GM19395 (cell line): ENCODE measurements around the gene HAAO.
"Not testable (repeated sequence)": the region's sequence is repeated elsewhere in the genome, so short reads cannot be mapped to it uniquely, and the experiment has no call there.

Source experiments
- ATAC-seq: cut with Tn5 transposase; IDR thresholded peaks from one replicate; pipeline ENCODE4 v1.9.1; 2021; ENCODE audit warnings: mild to moderate bottlenecking, moderate library complexity; ENCODE audit not compliant: unreplicated experiment

The HAAO gene

DNA sequence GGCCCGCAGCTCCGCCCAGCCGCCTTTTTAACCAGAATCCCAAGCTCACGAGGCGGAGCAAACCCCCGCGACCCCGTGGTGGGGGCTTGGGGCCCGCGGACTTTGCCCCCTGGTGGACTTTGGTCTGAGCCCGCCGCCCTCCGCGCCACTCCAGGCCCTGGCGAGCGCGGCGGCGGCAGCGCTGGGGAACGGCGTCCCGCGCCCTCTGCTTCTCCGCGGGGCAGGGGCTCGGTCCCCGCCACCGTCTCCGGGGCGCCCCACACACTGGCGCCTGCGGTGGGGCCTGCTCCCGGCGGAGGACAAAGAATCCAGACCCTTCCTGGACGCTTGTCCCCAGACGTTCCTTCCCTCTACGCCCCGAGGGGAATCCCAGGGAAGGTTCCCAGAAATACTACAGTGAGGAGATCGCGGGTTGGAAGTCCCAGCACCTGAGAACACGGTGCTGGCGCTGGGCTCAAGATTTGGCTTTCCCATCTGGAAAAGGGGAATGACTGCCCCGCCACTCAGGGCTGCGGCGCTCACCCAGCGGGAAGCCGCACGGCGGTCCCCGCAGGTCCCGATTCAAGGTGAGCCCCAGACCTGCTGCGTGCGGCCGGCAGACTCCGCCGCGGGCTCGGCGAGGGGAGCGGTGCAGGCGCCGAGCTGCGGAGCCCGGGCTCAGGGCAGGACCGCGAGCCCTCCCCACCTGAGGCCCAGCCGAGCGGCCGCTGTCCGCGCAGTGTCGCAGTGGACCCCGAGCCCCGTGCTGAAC lies at the start of gene HAAO:
HAAO (minus strand) TSS at position 1 of the 751 bp plus-strand sequence. CDS start 47 bp downstream, outside the sequence.
- peak; percentile 41 for ATAC-seq

DNA sequence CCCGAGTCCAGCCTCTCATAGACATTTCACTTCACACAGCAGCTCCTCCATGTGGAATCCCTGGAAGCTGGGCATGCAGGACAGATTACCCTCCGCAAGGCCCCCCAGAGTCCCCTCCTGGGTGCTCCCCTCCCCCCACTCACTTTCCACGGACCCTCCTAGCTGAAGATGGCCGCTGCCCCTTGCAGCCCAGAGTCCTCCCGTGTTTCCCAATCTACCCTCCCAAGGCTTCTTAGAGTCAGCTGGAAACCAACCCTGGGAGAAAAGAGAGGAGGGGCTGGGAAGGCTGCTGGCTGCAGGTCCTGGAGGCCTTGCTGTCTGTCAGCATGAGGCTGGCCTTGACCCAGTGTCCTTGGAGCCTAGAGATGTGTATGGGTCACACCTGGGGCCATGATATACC lies 49.0 kb upstream of the HAAO start:
- no peak for ATAC-seq

DNA sequence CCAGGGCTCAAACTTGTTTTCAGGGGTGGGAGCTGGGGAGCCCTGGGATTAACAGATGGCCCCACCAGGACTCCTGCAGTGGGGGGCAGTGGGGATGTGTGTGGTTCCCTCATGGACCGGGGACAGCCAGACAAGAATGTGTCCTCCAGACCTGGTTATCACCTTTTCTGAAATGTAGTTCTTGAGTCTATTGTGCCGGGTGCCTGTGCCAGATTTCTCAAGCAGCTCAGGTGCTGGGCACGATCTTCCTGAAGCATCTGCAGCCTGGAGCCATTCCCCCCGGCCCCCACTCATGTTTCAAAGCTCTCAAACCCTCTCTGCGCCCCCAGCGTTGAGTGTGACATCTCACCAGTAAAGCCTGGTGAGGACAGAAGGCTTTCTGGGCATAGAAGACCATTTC lies 48.4 kb upstream of the HAAO start:
- no peak for ATAC-seq

DNA sequence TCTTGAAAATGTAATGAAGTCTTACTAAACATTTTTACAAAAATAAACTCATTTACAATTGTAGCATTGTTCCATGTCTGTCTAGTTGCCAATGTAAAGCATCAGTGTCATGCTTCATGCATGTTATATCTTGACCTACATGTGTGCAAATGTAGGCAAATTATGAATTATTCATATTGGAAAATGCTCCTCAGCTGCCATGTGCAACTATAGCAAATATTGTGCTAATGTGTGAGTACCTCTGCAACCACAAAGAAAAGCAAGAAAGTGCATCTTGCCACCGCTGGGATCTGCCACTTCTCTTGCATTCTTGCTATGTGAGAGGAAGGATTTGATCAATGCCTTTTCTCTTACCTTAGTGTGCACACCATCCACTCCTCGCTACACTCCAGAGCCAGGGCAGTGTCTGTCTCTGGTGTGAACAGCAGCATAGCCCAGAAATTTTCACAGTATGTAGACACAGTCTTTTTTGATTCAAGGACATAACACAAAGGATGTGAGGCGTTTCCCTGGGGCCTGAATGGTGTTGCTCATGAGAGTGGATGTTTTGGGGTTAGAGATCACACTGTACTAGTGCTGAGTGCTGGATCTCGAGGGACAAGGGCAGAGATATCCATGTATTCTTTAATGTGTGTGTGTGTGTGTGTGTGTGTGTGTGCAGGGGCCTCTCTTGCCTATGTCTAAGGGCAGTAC lies 47.6 kb upstream of the HAAO start:
- no peak for ATAC-seq

DNA sequence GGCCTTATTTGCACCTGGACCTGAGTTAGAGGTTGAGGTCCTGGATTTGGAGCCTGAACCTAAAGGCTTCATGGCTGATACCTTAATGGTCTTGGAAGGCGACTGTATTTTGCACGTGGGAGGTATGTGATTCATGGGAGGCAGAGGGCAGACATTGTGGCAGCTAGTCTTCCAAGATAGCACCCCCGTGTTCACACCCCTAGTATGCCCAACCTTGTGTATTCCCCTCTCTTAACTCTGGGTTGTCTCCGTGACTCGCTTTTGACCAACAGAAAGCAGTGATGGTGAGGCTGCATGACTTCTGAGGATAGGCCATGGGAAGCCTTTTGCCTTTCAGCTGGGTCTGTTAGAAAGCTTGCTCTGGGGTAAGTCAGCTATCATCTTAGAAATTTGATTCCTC lies 45.8 kb upstream of the HAAO start:
- ATAC-seq: no peak

DNA sequence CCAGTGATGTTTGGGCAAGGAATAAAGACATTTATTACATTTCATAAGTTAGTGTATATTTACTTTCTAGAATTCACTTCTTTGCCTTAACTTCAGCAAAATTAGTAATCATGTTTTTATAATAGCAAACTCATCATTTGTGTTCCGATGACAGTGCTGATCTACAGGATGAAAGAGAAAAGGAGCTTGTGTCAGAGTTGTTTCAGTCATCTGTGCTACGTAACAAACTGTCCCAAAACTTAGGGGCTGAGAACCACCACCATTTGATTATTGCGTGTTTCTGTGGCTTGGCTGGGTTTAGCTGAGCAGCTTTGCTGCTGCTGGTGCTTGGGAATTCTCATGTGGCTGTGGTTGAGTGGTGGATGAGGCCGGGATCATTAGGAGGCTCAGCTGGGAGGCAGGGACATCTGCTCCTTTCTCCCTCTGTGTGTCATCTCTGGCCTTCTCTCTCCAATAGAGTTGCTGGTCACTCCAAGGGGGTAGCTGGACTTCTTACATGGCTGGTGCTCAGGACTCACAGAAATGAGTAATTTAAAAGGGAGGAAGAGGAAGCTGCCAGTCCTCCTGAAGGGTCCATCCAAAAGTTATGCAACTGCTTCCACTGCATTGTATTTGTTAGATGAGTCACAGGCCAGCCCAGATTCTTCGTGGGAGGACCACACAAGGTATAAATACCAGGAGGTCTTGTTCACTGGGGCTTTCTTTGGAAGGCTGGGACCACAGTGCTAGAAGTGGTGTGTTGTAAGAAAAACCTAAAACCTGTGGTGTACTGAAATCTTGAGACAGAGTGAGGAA lies 43.4 kb upstream of the HAAO start:
- ATAC-seq: no peak

DNA sequence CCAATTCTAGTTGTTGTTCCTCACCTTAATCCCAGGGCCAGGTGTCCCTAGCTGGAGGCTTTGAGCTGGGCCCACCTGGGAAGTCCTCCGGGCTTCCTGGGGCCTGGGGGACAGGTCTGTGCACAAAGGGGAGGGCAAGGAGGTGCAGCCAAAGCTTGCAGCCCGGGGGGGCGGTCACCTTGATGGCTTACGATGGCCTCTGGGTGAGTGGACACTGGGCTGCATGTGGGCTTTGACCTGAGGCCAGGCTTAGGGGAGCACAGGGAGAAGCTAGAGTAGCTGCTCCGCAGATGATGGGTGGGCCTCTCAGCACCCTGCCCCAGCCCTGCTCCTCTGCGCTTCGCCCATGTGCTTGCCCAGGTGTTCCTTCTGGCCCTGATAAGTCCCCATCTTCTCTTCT lies 41.8 kb upstream of the HAAO start:
- no peak for ATAC-seq

DNA sequence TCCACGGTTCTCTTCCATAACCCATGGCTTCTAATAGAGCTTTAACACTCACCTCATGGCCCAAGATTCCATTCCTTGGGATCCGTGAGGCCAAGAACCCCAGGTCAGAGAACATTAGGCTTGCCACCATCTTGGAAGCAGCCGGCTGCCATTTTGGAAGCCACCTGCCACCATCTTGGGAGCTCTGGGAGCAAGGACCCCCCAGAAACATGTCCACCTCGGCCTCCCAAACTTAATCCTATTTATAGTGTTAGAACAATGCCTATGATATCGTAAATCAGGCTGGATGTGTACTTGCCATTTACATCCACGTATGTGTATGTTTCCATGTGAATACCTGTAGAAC lies 39.9 kb upstream of the HAAO start:
- no peak for ATAC-seq

DNA sequence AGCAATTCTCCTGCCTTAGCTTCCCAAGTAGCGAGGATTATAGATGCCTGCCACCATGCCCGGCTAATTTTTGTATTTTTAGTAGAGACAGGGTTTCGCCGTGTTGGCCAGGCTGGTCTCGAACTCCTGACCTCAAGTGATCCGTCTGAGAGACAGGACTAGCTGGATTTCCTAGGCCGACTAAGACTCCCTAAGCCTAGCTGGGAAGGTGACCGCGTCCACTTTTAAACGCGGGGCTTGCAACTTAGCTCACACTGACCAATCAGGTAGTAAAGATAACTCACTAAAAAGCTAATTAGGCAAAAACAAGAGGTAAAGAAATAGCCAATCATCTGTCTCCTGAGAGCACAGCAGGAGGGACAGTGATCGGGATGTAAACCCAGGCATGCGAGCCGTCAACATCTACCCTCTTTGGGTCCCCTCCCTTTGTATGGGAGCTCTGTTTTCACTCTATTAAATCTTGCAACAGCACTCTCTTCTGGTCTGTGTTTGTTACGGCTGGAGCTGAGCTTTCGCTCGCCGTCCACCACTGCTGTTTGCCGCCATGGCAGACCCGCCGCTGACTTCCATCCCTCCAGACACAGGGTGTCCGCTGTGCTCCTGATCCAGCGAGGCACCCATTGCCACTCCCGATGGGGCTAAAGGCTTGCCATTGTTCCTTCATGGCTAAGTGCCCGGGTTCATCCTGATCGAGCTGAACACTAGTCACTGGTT lies 39.3 kb upstream of the HAAO start:
- not testable (repeated sequence) for ATAC-seq

DNA sequence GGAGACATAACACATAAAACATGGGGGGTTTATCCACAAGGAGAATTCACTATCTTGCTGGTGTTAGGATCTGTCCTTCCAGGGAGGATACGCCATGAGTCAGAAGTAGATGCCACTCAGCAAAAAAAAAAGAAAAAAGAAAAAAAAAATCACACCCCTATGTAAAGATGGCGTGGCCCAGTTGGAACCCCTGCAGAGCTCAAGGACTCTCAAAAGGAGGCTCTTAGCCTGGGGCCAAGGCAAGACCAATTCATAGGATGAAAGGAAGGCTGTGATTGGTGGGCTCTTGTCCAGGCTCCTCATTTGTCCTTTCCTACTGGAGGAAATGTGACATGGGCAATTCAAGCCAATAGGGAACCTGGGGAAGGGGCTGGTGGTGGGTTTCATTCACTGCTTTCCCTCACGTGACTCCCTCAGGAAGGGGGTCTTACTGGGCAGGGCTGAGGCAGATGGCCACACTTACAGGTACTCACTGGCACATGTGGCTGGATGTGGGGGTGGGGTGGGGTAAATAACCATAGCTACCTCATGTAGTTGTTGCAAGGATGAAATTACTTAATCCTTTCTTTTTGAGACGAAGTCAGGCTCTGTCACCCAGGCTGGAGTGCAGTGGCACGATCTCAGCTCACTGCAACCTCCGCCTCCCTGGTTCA lies 38.7 kb upstream of the HAAO start:
- no peak for ATAC-seq

DNA sequence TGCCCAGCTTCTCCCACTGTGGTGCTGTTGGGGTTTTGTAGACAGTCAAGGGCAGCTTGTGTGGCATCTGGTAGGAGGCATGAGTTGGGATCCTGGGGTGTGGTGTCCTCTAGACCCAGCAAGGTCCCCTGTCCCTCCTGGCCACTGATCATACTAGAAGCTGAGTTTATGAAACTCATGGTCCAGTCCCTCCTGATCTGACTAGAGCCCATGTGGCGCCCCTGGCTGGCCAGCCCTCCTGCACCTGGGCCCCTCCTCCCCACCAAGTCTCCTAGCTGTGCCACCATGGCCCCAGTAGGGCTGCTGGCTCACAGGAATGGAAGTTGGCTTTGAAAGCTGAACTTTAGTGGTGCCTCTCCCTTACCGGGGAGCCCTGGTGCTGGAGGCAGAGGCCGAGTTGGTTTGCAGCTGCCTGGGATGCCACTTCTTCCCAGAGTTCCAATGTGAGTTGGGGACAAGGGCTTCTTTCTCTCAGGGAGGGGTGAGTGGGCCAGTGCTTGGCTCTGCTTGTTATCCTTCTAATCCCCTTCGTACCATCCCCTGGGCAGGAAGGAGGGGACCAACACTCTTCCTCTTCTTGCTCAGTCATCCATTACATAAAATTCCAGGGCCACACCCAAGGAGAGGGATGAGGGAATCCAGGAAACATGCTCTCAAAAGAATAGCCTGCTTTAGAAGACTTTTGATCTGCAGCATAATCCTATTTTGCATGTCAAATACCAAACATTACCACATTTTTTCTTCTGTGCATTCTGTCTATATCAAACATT lies 37.5 kb upstream of the HAAO start:
- ATAC-seq: no peak

DNA sequence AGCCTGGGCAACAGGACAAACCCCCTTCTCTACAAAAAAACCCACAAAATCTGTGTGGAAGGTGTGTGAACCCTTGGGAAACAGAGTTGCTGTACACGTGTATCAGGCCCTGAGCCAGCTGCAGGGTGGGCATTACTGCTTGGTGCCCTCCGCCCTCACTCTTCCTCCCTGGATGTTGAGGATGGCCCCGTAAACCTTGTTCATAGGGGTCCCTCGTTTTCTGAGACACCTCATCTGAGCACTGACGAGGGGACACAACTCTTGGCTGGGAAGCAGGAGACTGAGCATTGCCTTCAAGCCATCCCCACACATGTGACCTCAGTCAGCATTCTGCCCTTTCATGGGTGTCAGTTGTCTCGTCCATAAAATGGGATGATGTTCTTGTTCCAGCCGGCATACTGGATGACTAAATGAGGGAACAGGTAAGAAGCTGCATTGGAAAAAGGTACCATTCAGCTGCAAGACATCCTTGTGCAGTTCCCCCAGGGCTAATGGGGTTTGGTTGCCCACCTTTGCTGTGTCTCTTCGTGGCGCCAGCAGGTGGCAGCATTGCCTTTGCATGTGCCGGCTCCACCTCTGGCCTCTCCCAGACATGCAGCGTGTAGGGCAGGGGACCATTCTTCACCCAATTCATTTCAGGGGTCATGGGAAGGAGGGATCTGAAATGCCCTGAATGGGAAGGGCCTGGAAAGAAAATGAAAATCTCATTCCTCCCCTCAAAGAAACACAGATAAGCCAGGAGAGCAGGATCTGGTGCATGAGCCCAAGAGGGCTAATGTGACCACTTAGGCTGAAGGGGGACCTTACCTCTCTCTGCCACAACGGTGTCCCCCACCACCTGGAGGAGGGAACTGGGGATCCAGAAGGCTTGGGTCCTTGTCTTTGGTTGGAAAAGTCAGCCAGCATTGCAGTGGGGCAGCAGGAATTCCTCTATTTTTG lies 36.4 kb upstream of the HAAO start:
- ATAC-seq: peak; percentile 70

DNA sequence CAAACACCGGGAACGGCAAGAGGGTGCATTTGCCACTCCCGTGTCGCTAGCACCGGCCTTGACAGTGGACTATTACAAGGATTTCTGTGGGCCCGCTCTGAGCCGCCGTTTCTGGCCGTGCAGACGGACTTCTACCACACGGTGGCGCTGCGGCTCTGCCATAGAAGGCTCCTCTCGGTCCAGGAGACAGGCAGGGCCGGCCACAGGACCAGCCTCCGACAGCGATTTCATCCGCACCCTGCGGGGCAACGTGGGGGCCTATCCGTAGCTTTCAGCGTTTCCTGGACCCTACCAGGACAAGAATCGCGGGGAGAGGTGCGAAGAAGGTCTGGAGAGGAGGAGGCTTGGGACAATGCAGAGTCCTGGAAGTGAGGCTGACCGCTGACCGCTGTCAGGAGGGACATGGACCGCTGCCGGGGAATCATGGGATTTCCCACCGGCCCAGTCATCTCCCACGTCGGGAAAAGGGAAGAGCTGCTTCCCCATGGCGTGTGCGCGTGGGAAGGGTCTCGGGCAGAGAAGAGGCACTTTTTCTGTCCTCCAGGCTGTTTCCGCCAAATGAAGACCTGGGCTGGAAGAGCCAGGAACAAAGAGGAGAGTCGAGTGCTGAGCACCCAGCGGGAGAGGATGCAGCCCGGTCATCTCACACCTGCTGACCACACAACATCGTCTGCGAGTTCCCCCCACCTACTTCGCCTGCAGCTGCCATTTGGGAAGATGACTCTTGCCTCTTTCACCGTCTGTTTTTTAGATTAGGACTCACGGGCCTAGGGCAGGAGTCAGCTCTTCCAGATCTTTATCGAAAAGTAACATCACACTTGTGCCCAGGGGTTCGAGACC lies 35.5 kb upstream of the HAAO start:
- ATAC-seq: peak; percentile 75

DNA sequence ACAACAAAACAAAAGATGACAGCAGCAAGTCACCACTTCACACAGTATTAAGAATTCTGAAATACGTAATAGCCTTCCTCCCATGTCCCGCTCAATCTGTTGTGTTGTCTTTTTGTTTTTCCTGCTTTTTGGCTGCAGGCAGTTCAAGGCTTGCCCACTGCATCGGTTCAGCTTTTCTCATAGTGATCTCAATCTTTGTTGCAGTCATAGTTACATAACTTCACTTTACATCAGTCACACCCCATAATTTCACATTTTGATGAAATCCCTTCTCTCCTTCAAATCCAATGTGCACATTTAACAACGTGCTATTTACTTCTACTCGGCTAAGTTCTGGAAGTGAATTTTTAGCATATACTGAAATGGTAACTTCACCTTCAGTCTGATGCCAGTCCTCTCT lies 33.8 kb upstream of the HAAO start:
- no peak for ATAC-seq

DNA sequence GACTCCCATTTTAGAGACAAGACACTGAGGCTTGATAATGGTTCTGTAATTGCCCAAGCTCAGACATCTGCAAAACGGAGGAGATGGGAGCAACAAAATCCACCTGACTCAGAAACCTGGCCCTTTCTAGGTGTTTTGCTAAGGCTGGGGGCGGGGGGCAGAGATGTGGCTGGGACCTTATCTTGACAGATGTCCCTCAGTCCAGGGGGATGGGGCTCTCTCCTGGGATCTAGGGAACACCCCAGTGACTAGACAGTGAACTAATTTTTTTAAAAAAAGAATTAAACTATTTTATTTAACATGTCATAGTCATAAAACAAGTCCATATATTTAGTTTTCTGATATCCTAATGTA lies 32.0 kb upstream of the HAAO start:
- ATAC-seq: no peak

DNA sequence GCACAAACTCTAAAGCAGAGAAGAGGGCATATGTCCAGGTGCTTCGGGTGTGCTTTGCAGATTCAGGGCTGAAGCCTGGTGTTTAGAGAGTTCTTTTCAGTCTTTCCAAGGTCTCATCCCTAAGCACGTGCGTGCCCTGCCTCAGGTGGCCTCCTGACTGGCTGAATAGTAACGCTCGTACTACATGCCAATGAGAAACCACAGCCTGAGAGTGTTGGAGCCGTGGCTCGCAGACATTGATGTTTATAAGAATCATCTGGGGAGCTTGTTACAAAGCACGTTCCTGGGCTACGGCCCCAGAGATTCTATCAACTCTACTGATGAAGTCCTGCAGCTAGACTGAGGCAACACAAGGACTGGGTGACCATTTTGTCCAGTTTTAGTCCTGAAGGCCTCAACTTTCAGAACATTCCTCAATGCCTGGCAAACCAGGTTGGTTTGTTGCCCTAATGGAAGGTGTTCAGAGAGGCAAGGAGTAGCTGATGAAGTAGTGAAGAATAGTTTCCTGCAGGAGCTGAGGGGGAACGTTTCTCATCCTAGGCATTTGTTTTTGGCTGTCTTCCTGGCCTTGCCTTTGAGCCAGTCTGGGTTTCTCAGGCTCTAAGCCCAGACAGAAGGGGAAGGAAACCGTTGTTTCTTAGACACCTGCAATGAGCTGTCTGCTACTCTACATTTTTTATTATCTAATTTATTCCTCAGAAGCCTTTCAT lies 31.5 kb upstream of the HAAO start:
- ATAC-seq: no peak

DNA sequence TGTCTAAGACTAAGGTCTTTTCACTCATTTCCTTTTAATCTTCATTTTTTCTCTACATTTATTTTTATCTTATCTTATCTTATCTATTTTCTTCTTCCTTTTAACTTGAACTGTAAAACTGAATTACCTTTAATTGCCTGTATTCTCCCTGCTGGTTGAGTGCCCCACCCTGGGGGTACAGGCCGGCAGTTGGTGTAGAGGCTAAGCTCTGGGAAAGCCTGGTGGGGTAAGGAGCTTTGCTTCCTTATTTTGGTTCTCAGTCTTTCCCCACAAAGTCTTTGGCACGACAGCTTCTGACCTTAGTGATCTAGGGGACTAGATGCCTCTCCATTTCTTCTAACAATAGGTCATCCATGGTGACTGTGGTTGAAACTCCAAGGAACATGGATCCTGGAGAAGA lies 26.8 kb upstream of the HAAO start:
- ATAC-seq: no peak
